Fibroblast of lung (primary cell): ENCODE results near the gene NAP1L1.

Experiments used
- CTCF ChIP-seq, 2 donors: IDR thresholded peaks in 1 of 2; conservative IDR thresholded peaks in 1 of 2; 1 replicate in 1 of 2; 2 replicates in 1 of 2; pipeline ENCODE4 v1.5.1; 2011 to 2012; ENCODE audit warnings: low read length in 2 of 2, control low read depth in 1 of 2, inconsistent platforms in 1 of 2, low read depth in 1 of 2, mild to moderate bottlenecking in 1 of 2
- EZH2 ChIP-seq: IDR thresholded peaks from 2 replicates; pipeline ENCODE4 v1.5.1; 2012; ENCODE audit warnings: low read length, control low read depth, mild to moderate bottlenecking; ENCODE audit errors: missing control alignments

GRCh38 chr12:75990189-75990912, 94.1 kb downstream of the NAP1L1 start:
- no peak for TF ChIP-seq CTCF (conservative IDR thresholded peaks at IDR 0.05 in 1 of 2, IDR thresholded peaks at IDR 0.05 in 1 of 2; ENCODE audit: low read depth in 1 of 2, low read length in 2 of 2)
- no peak for TF ChIP-seq EZH2
